ENCODE results near the gene AGA. TPM values are rescaled to one million over a fixed set of nuclear protein-coding genes. Genes with fewer than 3 reads are reported as not detected.

The AGA gene
- total RNA-seq, 2 donors from 2014 or later: 40.0 to 42.3 TPM

- no peaks in the 10 kb centered on the region for H3K9me3 ChIP-seq
- TF ChIP-seq POLR2AphosphoS5 (IDR thresholded peaks at IDR 0.05): no peak
- TF ChIP-seq POLR2A (IDR thresholded peaks at IDR 0.05): no peak
- no peak for TF ChIP-seq CTCF (IDR thresholded peaks at IDR 0.05)
- H3K27me3 ChIP-seq (replicated peaks; ENCODE audit: insufficient read depth): no peaks in the 10 kb centered on the region
- DNase-seq (ENCODE audit: low spot score): no peak
- H3K36me3 ChIP-seq: no peaks in the 10 kb centered on the region
- 83% methylated on average over 5 of the region's 5 CpGs for WGBS
- intact Hi-C loops (cut with DNase I): no loop called here
- H3K27ac ChIP-seq: no peak overlapping the region
- no peaks in the 10 kb centered on the region for H3K4me1 ChIP-seq (replicated peaks)
- H3K4me3 ChIP-seq: no peak overlapping the region
Measured at GRCh38 chr4:177401658-177402273, 40.5 kb downstream of the AGA start.

- no peaks in the 10 kb centered on the region for H3K9me3 ChIP-seq
- no peak overlapping the region for H3K27ac ChIP-seq
- no peak for DNase-seq (ENCODE audit: low spot score)
- H3K27me3 ChIP-seq (replicated peaks; ENCODE audit: insufficient read depth): no peaks in the 10 kb centered on the region
- H3K36me3 ChIP-seq: no peaks in the 10 kb centered on the region
- no peak overlapping the region for H3K4me3 ChIP-seq
- intact Hi-C loops (cut with DNase I): no loop called here
- WGBS: 26% methylated on average over 2 of the region's 2 CpGs
- no peaks in the 10 kb centered on the region for H3K4me1 ChIP-seq (replicated peaks)
- TF ChIP-seq CTCF (IDR thresholded peaks at IDR 0.05) (no peak), POLR2A (IDR thresholded peaks at IDR 0.05) (no peak), POLR2AphosphoS5 (IDR thresholded peaks at IDR 0.05) (no peak)
Measured at GRCh38 chr4:177400030-177400429, 42.2 kb downstream of the AGA start.

GRCh38 chr4:177396352-177396751 is 45.9 kb downstream of the AGA start:
- Histone ChIP-seq H3K27ac (no peak overlapping the region), H3K27me3 (replicated peaks; ENCODE audit: insufficient read depth) (no peaks in the 10 kb centered on the region), H3K9me3 (no peaks in the 10 kb centered on the region), H3K36me3 (no peaks in the 10 kb centered on the region), H3K4me1 (replicated peaks) (no peaks in the 10 kb centered on the region), H3K4me3 (no peak overlapping the region)
- WGBS: 64% methylated on average over 2 of the region's 2 CpGs
- intact Hi-C loops (cut with DNase I): no loop called here
- DNase-seq (ENCODE audit: low spot score): no peak
- TF ChIP-seq POLR2A (IDR thresholded peaks at IDR 0.05) (no peak), POLR2AphosphoS5 (IDR thresholded peaks at IDR 0.05) (no peak), CTCF (IDR thresholded peaks at IDR 0.05) (no peak)

- DNase-seq (ENCODE audit: low spot score): no peak
- H3K27ac ChIP-seq: no peak overlapping the region
- TF ChIP-seq CTCF (IDR thresholded peaks at IDR 0.05) (no peak), POLR2AphosphoS5 (IDR thresholded peaks at IDR 0.05) (no peak), POLR2A (IDR thresholded peaks at IDR 0.05) (no peak)
- WGBS: 62% methylated on average over 8 of the region's 8 CpGs
- intact Hi-C loops (cut with DNase I): no loop called here
- no peaks in the 10 kb centered on the region for H3K9me3 ChIP-seq
- H3K36me3 ChIP-seq: no peaks in the 10 kb centered on the region
- H3K27me3 ChIP-seq (replicated peaks; ENCODE audit: insufficient read depth): no peaks in the 10 kb centered on the region
- H3K4me3 ChIP-seq: no peak overlapping the region
- no peaks in the 10 kb centered on the region for H3K4me1 ChIP-seq (replicated peaks)
Measured at GRCh38 chr4:177393236-177393635, 49.0 kb downstream of the AGA start.

- no peaks in the 10 kb centered on the region for H3K27me3 ChIP-seq (replicated peaks; ENCODE audit: insufficient read depth)
- no peaks in the 10 kb centered on the region for H3K9me3 ChIP-seq
- no peak overlapping the region for H3K4me3 ChIP-seq
- no peaks in the 10 kb centered on the region for H3K4me1 ChIP-seq (replicated peaks)
- no peak overlapping the region for H3K27ac ChIP-seq
- whole genome bisulfite sequencing: 60% methylated on average over 6 of the region's 6 CpGs
- H3K36me3 ChIP-seq: no peaks in the 10 kb centered on the region
- intact Hi-C loops (cut with DNase I): no loop called here
- TF ChIP-seq POLR2AphosphoS5 (IDR thresholded peaks at IDR 0.05): no peak
- no peak for TF ChIP-seq POLR2A (IDR thresholded peaks at IDR 0.05)
- TF ChIP-seq CTCF (IDR thresholded peaks at IDR 0.05): no peak
- DNase-seq (ENCODE audit: low spot score): no peak
Measured at GRCh38 chr4:177391953-177392352, 50.3 kb downstream of the AGA start.

Data from prostate gland (tissue), 2 donors.